OCI-LY7 (cell line): ENCODE results near the gene ESR2. TPM values are rescaled to one million over a fixed set of nuclear protein-coding genes. Genes with fewer than 3 reads are reported as not detected.

Source experiments
- BruUV-seq: library from RNA; stranded (reverse); fragments of 400-500 nt; replicated peaks from 2 replicates; lab custom pipeline; 2021; lab: Mats Ljungman, UMichigan
- CTCF ChIA-PET: fragments of 300-600 bp; sonication (Branson Sonifier 250); formaldehyde crosslinking; loops from one replicate; lab custom pipeline; 2022; ENCODE audit warnings: antibody characterized with exemption; ENCODE audit not compliant: unreplicated experiment; lab: Charles Lee
- POLR2A ChIA-PET: fragments of 300-600 bp; sonication (Branson Sonifier 250); formaldehyde crosslinking; loops from one replicate; lab custom pipeline; 2022; ENCODE audit warnings: antibody characterized with exemption; lab: Charles Lee
- DNase-seq: peaks from one replicate; pipeline ENCODE4 v3.0.0-alpha.2; 2015; ENCODE audit warnings: low spot score
- H2AFZ ChIP-seq: fragments of 200-600 bp; sonication (generic), shearing (Covaris generic); 2 replicates; pipeline ENCODE4 v1.6.1; 2014; ENCODE audit warnings: mild to moderate bottlenecking, antibody characterized with exemption, low read length, moderate library complexity
- H3K27ac ChIP-seq: fragments of 200-600 bp; sonication (generic); 2 replicates; pipeline ENCODE4 v1.5.1; 2014; ENCODE audit warnings: mixed run types, low read depth, mild to moderate bottlenecking, moderate library complexity, low read length, inconsistent platforms; ENCODE audit not compliant: poor library complexity, severe bottlenecking
- H3K36me3 ChIP-seq: fragments of 200-600 bp; sonication (generic); 2 replicates; pipeline ENCODE4 v1.6.1; 2014; ENCODE audit warnings: mild to moderate bottlenecking, antibody characterized with exemption, low read length, moderate library complexity, mixed read lengths; ENCODE audit not compliant: insufficient read depth
- H3K4me1 ChIP-seq: fragments of 200-600 bp; sonication (generic); 2 replicates; pipeline ENCODE4 v1.5.1; 2014; ENCODE audit warnings: mild to moderate bottlenecking, low read length; ENCODE audit not compliant: insufficient read depth, poor library complexity, severe bottlenecking
- H3K4me2 ChIP-seq: fragments of 200-600 bp; sonication (generic); 2 replicates; pipeline ENCODE4 v1.6.1; 2014; ENCODE audit warnings: mild to moderate bottlenecking, low read length
- H3K4me3 ChIP-seq: fragments of 200-600 bp; sonication (generic); 2 replicates; pipeline ENCODE4 v1.5.1; 2014; ENCODE audit warnings: mild to moderate bottlenecking, low read depth, low read length; ENCODE audit not compliant: poor library complexity, severe bottlenecking
- H3K79me2 ChIP-seq: fragments of 200-600 bp; sonication (generic); 2 replicates; pipeline ENCODE4 v1.6.1; 2016; ENCODE audit warnings: low read depth, mild to moderate bottlenecking, low read length, moderate library complexity, mixed read lengths; ENCODE audit not compliant: insufficient read depth
- H3K9me2 ChIP-seq: fragments of 200-600 bp; sonication (generic); 2 replicates; pipeline ENCODE4 v1.6.1; 2016; ENCODE audit warnings: mild to moderate bottlenecking, low read length, mixed read lengths; ENCODE audit not compliant: insufficient read depth
- H3K9me3 ChIP-seq: fragments of 200-600 bp; sonication (generic); 2 replicates; pipeline ENCODE4 v1.6.1; 2014; ENCODE audit warnings: mild to moderate bottlenecking, mixed run types, low read length, mixed read lengths
- H4K20me1 ChIP-seq: fragments of 200-600 bp; sonication (generic); 2 replicates; pipeline ENCODE4 v1.6.1; 2014; ENCODE audit warnings: mild to moderate bottlenecking, antibody characterized with exemption, low read length, moderate library complexity, mixed read lengths; ENCODE audit not compliant: insufficient read depth
- CTCF ChIP-seq: fragments of 200-600 bp; sonication (generic); conservative IDR thresholded peaks from 2 replicates; pipeline ENCODE4 v1.5.1; 2014; ENCODE audit warnings: mild to moderate bottlenecking, antibody characterized with exemption, low read length, moderate library complexity, mixed read lengths
- EZH2phosphoT487 ChIP-seq: fragments of 200-600 bp; sonication (generic); IDR thresholded peaks from 2 replicates; pipeline ENCODE4 v1.6.1; 2018; ENCODE audit warnings: low read depth, borderline replicate concordance, mild to moderate bottlenecking, mixed run types, antibody characterized with exemption, low read length, moderate library complexity, mixed read lengths
- intact Hi-C: fragments of 100-400 bp; cut with micrococcal nuclease; formaldehyde crosslinking; loops from one replicate; pipeline ENCODE4 v1.10.0; 2022; ENCODE audit not compliant: unreplicated experiment
- total RNA-seq, 2 experiments: library from RNA; depleted of rRNA in 1 of 2; stranded (reverse); fragments of >200 nt in 1 of 2; shearing (Covaris generic) in 1 of 2; gene quantifications; 2 replicates each; pipeline ENCODE4 v1.2.3, GENCODE V29; 2014 to 2022

ESR2 gene
- total RNA-seq, 2 experiments from 2014 or later, result 13.4 to 37.7 TPM

DNA sequence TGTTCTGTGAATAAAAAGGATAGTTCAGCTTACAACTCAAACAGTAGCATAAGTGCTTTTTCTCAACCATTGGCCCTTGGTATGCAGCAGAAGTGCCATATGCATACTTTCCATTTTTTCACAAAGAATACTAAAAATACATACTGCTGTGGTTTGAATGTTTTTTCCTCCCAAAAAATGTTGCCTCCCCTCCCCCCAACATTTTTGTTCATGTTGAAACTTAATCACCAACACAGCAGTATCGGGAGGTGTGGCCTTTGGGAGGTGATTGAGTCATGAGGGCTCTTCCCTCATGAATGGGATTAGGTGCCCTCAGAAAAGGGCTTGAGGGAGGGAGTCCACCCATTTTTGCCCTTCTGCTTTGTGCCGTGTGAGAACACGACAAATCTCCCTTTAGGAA lies 198.6 kb downstream of the ESR2 start:
- peaks cover 72% of the 10 kb centered on the region for H3K36me3 ChIP-seq
- no peaks in the 10 kb centered on the region for H3K9me2 ChIP-seq
- no peak overlapping the region for H3K27ac ChIP-seq
- ChIA-PET CTCF (no interaction called here), POLR2A (no interaction called here)
- H3K4me3 ChIP-seq, result no peak overlapping the region
- no peaks in the 10 kb centered on the region for H3K79me2 ChIP-seq
- H2AFZ ChIP-seq, result no peak overlapping the region
- H3K4me2 ChIP-seq, result no peak overlapping the region
- H3K9me3 ChIP-seq, result no peaks in the 10 kb centered on the region
- no peaks in the 10 kb centered on the region for H4K20me1 ChIP-seq
- DNase-seq, result no peak
- intact Hi-C loops, result no loop called here
- H3K4me1 ChIP-seq, result no peaks in the 10 kb centered on the region
- TF ChIP-seq EZH2phosphoT487 (no peak), CTCF (no peak)
- no TSS peak for BruUV-seq

- CTCF ChIA-PET, result no interaction called here
- H3K4me3 ChIP-seq, result no peak overlapping the region
- no peak overlapping the region for H3K27ac ChIP-seq
- TF ChIP-seq CTCF, result no peak
- no peak for TF ChIP-seq EZH2phosphoT487
- intact Hi-C loops, result no loop called here
- POLR2A ChIA-PET, result interaction anchor here (2.2 kb wide), 1 partner anchor 10 kb away, joined by 5 read pairs; no protein-coding TSS in a partner anchor
- no peaks in the 10 kb centered on the region for H3K4me1 ChIP-seq
- H3K9me2 ChIP-seq, result no peaks in the 10 kb centered on the region
- H3K4me2 ChIP-seq, result no peak overlapping the region
- no peak for DNase-seq
- H3K79me2 ChIP-seq, result no peaks in the 10 kb centered on the region
- no peak overlapping the region for H2AFZ ChIP-seq
- BruUV-seq, result no TSS peak
- H3K36me3 ChIP-seq, result peaks cover 74% of the 10 kb centered on the region
- no peaks in the 10 kb centered on the region for H4K20me1 ChIP-seq
- no peaks in the 10 kb centered on the region for H3K9me3 ChIP-seq
Measured at GRCh38 chr14:64092940-64093339, 201.2 kb downstream of the ESR2 start.

- no peak overlapping the region for H3K27ac ChIP-seq
- no peak for DNase-seq
- H3K36me3 ChIP-seq, result peaks cover 73% of the 10 kb centered on the region
- BruUV-seq, result no TSS peak
- no peak overlapping the region for H2AFZ ChIP-seq
- TF ChIP-seq EZH2phosphoT487 (no peak), CTCF (no peak)
- ChIA-PET POLR2A (no interaction called here), CTCF (no interaction called here)
- H4K20me1 ChIP-seq, result no peaks in the 10 kb centered on the region
- H3K4me2 ChIP-seq, result no peak overlapping the region
- H3K9me2 ChIP-seq, result no peaks in the 10 kb centered on the region
- no peak overlapping the region for H3K4me3 ChIP-seq
- no peaks in the 10 kb centered on the region for H3K4me1 ChIP-seq
- H3K79me2 ChIP-seq, result no peaks in the 10 kb centered on the region
- no peaks in the 10 kb centered on the region for H3K9me3 ChIP-seq
- intact Hi-C loops, result no loop called here
Measured at GRCh38 chr14:64092338-64092737, 201.8 kb downstream of the ESR2 start.
